NT2/D1 (cell line): ENCODE results near the gene FAM193A.

Source experiments
- DNase-seq: peaks from one replicate; pipeline ENCODE4 v3.0.0-alpha.2; 2011; ENCODE audit warnings: low read depth, low spot score
- H3K27me3 ChIP-seq: 2 replicates; pipeline ENCODE4 v1.6.0; 2011; ENCODE audit warnings: mild to moderate bottlenecking; ENCODE audit not compliant: insufficient read length, insufficient read depth
- H3K36me3 ChIP-seq: 2 replicates; pipeline ENCODE4 v1.6.1; 2011; ENCODE audit warnings: mild to moderate bottlenecking, low read length, mixed read lengths; ENCODE audit not compliant: insufficient read depth, insufficient read length
- H3K4me1 ChIP-seq: 2 replicates; pipeline ENCODE4 v1.5.1; 2011; ENCODE audit not compliant: insufficient read depth, insufficient read length
- H3K4me3 ChIP-seq: 2 replicates; pipeline ENCODE4 v1.5.1; 2011; ENCODE audit warnings: low read depth; ENCODE audit not compliant: insufficient read length
- H3K9ac ChIP-seq: 2 replicates; pipeline ENCODE4 v1.6.0; 2011; ENCODE audit warnings: low read depth; ENCODE audit not compliant: insufficient read length
- H3K9me3 ChIP-seq: 2 replicates; pipeline ENCODE4 v1.5.1; 2011; ENCODE audit warnings: mild to moderate bottlenecking, low read length; ENCODE audit not compliant: insufficient read depth
- SUZ12 ChIP-seq: IDR thresholded peaks from 2 replicates; pipeline ENCODE4 v1.6.1; 2011; ENCODE audit not compliant: insufficient read length, insufficient read depth; ENCODE audit errors: extremely low read depth
- YY1 ChIP-seq: IDR thresholded peaks from 2 replicates; pipeline ENCODE4 v1.6.1; 2011; ENCODE audit not compliant: insufficient read length, insufficient read depth
- ZNF274 ChIP-seq: IDR thresholded peaks from 2 replicates; pipeline ENCODE4 v1.6.1; 2011; ENCODE audit warnings: mild to moderate bottlenecking, low read depth, low read length

FAM193A gene

DNA sequence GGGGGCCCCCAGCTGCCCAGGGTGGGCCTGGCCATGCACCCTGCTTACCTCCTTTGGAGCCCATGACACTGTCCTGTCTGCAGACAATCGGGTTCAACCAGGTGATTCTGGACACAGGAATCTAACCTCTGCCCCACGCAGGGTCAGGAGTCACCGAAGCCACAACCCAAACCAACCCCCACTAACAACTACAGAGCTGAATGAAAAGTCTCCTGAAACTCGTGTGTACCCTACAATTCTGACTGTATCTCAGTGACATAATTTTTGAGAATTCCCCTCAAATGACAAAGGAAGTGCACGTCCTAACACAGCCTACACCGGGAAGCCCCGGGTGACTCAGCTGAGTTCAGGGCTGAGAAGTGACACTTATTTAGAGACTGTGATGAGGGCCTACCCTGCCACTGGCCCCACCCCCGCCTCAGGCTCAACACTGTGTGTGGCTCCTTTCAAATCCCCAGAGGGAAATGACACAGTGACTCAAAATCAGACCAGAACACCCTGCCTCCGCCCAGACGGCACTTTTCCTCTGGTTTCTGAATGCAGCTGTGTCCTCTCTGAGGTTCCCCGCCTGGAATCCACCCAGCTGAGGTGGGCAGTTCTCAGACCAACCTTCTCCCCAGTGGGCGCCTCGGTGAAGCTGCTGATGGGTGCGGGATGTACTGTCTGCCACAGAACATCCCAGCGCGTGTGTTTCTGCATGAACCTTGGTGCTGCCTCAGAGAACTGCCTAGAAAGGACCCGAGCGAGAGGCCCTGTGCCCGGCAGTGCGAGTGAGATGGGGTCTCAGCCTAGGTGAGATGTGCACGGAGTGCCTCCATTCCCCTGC is 209.7 kb downstream of the FAM193A start:
- Histone ChIP-seq H3K9ac (peak overlapping the region; percentile 38), H3K4me1 (peaks cover 9% of the 10 kb centered on the region), H3K9me3 (no peaks in the 10 kb centered on the region), H3K4me3 (no peak overlapping the region), H3K27me3 (no peaks in the 10 kb centered on the region), H3K36me3 (peaks cover 80% of the 10 kb centered on the region)
- DNase-seq = no peak
- TF ChIP-seq YY1 (no peak), ZNF274 (no peak), SUZ12 (no peak)

DNA sequence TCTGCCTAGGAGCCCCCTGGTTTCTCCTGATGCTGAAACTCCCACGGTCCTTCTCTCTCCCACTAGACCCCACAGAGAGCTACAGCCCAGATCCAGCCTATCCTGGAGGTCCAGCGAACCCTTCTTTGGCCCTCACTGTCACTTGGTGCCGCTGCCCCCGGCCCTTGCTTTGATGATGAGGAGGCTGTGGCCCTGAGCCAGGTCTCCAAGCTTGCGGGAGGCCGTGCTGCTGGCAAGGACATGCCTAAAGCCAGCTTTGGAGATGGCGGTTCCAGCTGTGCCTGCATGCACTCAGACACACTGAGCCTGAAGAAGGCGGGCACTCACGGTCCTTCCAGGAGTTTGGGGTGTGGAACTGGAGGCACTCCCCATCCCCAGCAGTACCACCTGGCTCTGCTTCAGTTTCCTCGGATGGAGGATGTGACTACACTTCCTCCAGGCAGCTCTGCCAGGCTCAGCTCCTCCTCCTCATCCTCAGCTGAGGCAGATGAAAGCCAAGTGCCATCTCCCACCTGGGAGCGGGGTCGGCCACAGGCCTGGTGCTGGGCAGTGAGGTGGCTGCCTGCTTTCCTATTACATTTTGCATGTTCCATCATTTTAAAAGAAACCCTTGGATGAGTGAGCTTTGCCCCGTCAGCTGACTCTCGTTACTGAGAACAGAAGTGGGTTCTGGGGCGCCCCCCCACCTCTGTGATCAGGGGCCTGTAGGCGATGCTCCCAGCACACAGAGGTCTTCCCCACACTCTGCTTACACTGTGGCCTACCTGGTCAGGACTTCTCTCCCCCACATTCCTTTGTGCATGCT is 210.6 kb downstream of the FAM193A start:
- Histone ChIP-seq H3K4me3 (no peak overlapping the region), H3K4me1 (peaks cover 9% of the 10 kb centered on the region), H3K9me3 (no peaks in the 10 kb centered on the region), H3K36me3 (peaks cover 72% of the 10 kb centered on the region), H3K9ac (peak overlapping the region; percentile 3), H3K27me3 (no peaks in the 10 kb centered on the region)
- no peak for TF ChIP-seq YY1
- no peak for TF ChIP-seq ZNF274
- DNase-seq = no peak

DNA sequence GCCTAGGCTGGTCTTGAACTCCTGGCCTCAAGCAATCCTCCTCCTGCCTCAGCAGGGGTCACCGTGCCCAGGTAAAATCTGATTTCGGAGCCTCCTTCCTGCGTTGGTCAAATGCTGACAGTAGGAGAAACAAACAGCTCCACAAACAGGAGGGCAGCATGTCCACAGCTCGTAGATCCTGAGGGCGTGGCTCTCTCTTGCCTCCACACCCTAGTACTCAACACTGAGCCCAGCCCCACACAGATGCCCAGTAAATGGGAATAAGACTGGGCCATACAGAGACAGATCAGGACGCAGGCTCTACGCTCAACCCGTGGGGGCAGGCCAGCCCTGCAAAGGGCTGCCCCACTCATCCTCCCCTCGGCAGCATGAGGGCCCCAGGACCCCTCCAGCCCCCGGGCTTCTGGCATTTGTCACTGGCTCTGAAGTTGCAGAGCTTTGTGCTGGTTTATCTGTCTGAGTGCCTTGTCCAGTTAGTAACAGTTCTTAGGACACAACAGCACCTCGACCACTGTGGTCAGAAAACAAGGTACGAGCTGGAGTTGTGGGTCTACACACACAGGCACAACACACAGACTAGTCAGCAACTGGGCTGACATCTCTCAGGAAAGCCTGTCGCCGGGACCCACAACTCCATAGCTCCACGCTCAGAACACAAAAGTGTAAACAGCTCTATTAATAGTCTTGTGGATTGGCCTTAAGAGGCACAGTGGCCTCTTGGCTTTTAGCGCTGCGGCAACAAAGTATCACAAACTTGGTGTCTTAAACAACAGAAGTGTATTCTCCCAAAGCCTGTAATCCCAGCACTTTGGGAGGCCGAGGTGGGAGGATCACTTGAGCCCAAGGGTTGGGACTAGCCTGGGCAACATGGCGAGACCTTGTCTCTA is 214.5 kb downstream of the FAM193A start:
- Histone ChIP-seq H3K4me1 (peaks cover 12% of the 10 kb centered on the region), H3K36me3 (peaks cover 44% of the 10 kb centered on the region), H3K9me3 (no peaks in the 10 kb centered on the region), H3K27me3 (no peaks in the 10 kb centered on the region), H3K4me3 (no peak overlapping the region), H3K9ac (no peak overlapping the region)
- TF ChIP-seq ZNF274 (no peak), YY1 (no peak), SUZ12 (no peak)
- DNase-seq = no peak

DNA sequence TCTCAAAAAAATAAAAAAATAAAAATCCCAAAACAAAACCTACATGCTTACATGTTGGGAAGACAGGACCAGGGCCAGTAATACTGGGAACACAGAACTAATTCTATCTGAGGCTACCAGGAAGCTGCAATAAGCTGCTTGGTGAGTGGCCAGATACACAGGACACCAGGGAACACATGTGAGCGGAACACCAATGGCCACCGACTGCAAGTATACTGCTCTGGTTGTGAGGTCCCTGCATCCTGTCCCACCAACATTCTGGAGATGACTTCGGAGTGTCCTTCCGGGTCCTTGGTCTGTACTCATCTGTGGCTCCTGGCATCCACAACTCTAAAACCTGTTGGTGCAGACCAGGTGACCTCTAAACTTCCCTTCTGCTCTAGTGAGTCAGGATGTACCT is 217.0 kb downstream of the FAM193A start:
- peaks cover 7% of the 10 kb centered on the region for H3K4me1 ChIP-seq
- H3K4me3 ChIP-seq = no peak overlapping the region
- no peak overlapping the region for H3K9ac ChIP-seq
- no peak for TF ChIP-seq ZNF274
- TF ChIP-seq SUZ12 = no peak
- TF ChIP-seq YY1 = no peak
- H3K36me3 ChIP-seq = peaks cover 27% of the 10 kb centered on the region
- H3K9me3 ChIP-seq = no peaks in the 10 kb centered on the region
- H3K27me3 ChIP-seq = no peaks in the 10 kb centered on the region
- no peak for DNase-seq

DNA sequence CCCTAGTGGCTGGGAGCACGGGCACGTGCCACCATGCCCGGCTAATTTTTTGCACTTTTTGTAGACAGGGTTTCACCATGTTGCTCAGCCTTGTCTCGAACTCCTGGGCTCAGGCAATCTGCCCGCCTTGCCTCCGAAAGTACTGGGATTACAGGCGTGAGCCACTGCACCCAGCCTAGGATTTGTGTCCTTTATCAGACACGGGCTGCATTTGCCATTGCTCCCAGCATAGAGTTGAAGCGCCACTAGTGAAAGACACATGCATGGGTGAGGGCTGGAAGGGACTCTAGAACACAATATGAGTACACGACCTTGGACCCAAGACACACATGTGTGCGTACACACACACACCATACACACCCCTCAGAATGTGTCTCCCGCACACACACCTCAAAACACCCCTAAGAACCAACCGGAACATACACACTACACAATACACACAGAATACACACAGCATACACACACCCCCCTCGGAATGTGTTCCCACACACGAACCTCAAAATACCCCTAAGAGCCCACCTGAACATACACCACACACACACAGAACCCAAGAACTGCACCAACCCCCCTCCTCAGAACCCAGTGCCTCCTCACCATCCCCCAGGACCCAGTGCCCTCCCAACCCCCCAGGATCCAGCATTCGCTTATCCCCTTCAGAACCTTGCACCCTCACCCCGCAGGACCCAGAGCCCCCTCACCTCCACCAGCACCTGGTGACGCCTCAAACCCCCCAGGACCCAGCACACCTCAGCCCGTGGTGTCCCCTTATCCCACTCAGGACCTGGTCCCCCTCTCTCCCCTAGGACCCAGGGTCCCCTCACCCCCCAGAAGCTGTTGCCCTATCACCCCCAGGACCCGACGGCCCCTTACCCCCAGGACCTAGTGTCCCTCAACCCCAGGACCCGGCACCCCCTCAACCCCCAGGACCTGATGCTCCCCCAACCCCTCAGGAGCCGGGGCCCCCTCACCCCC is 218.7 kb downstream of the FAM193A start:
- H3K4me3 ChIP-seq = peak overlapping the region; percentile 84
- H3K9me3 ChIP-seq = no peaks in the 10 kb centered on the region
- peaks cover 20% of the 10 kb centered on the region for H3K36me3 ChIP-seq
- peaks cover 7% of the 10 kb centered on the region for H3K4me1 ChIP-seq
- peak overlapping the region; percentile 91 for H3K9ac ChIP-seq
- H3K27me3 ChIP-seq = no peaks in the 10 kb centered on the region
- no peak for DNase-seq
- TF ChIP-seq YY1 (no peak), SUZ12 (no peak), ZNF274 (no peak)
